Measurements from ENCODE around the gene KLHL40. TPM values are rescaled to one million over a fixed set of nuclear protein-coding genes. Genes with fewer than 3 reads are reported as not detected.

Gene KLHL40
- total RNA-seq, 1 experiment from 2014 or later = not detected

GRCh38 chr3:42658091-42658770 lies 27.1 kb upstream of the KLHL40 start:
- Mint-ChIP-seq H3K4me1 (peaks cover 8 to 28% of the 10 kb centered on the region in 2 experiments), H3K36me3 (ENCODE audit: insufficient read depth in 1 of 3, low read depth in 3 of 3) (peaks cover 3 to 21% (median 8%) of the 10 kb centered on the region in 3 experiments), H3K4me3 (no peak overlapping the region), H3K27ac (peak overlapping the region in 1 of 3 experiments; percentile 72; a peak in 2 of 7 replicates), H3K27me3 (ENCODE audit: low read depth) (no peaks in the 10 kb centered on the region), H3K9me3 (no peaks in the 10 kb centered on the region)
- TF ChIP-seq CTCF (conservative IDR thresholded peaks at IDR 0.05) = no peak
- WGBS (ENCODE audit: extremely low coverage, insufficient read length, low lambda C conversion rate) = no CpG with 5 or more reads among the region's 34 CpGs
- no peak overlapping the region for H2AK5ac ChIP-seq (ENCODE audit: insufficient read length, low read length)
- H3K4me1 ChIP-seq (ENCODE audit: insufficient read depth, low read length) = peaks cover 6% of the 10 kb centered on the region; the same call in 1 of the 2 replicates
- H3K18ac ChIP-seq (ENCODE audit: insufficient read length, low read depth, low read length) = no peak overlapping the region
- no peak overlapping the region for H3K56ac ChIP-seq (ENCODE audit: insufficient read length, low read depth, low read length)
- H2BK5ac ChIP-seq (ENCODE audit: insufficient read length, low read length) = no peak overlapping the region
- H3K9ac ChIP-seq (ENCODE audit: extremely low read depth, insufficient read length, low read length) = no peak overlapping the region
- no peaks in the 10 kb centered on the region for H3K79me1 ChIP-seq (ENCODE audit: insufficient read depth, low read depth, low read length, poor library complexity, severe bottlenecking)
- H3K9me3 ChIP-seq (ENCODE audit: control insufficient read depth, low read depth, low read length) = no peaks in the 10 kb centered on the region
- H3K23me2 ChIP-seq (ENCODE audit: insufficient read length, low read depth, low read length, poor library complexity, severe bottlenecking) = no peaks in the 10 kb centered on the region
- no peak overlapping the region for H3K4ac ChIP-seq (ENCODE audit: low read depth, low read length)
- H4K20me1 ChIP-seq (ENCODE audit: control insufficient read depth, insufficient read depth, insufficient read length) = no peaks in the 10 kb centered on the region
- no peak overlapping the region for H3K4me2 ChIP-seq (ENCODE audit: insufficient read depth, insufficient read length, low read length)
- no peak overlapping the region for H3K14ac ChIP-seq (ENCODE audit: insufficient read depth, low read length)
- no peak overlapping the region for H3K27ac ChIP-seq (ENCODE audit: insufficient read length, low read depth, low read length)
- H3T11ph ChIP-seq (ENCODE audit: low read length) = no peak overlapping the region
- H2BK20ac ChIP-seq (ENCODE audit: low read depth, low read length, poor library complexity, severe bottlenecking) = no peak overlapping the region
- peak; percentile 38 for DNase-seq
- no peak overlapping the region for H2BK12ac ChIP-seq (ENCODE audit: insufficient read length, low read depth, low read length)
- H2AFZ ChIP-seq (ENCODE audit: low read length) = no peak overlapping the region
- H4K8ac ChIP-seq (replicated peaks; ENCODE audit: insufficient read length, low read depth, low read length) = no peak overlapping the region
- no peak overlapping the region for H3K23ac ChIP-seq (ENCODE audit: insufficient read length, low read depth, low read length)
- no peaks in the 10 kb centered on the region for H3K79me2 ChIP-seq (ENCODE audit: insufficient read depth, low read length)
- H4K5ac ChIP-seq (ENCODE audit: insufficient read length, low read depth, low read length) = no peak overlapping the region
- no peak overlapping the region for H2BK15ac ChIP-seq (ENCODE audit: low read depth, low read length)
- H3K27me3 ChIP-seq (ENCODE audit: insufficient read depth, low read length) = no peaks in the 10 kb centered on the region
- no peak overlapping the region for H2BK120ac ChIP-seq (ENCODE audit: low read depth, low read length, poor library complexity, severe bottlenecking)
- H4K91ac ChIP-seq (ENCODE audit: insufficient read length, low read depth, low read length) = no peak overlapping the region

All from H9 (cell line).